GM12865 (cell line): Measurements from ENCODE around the gene PTGFR.

Experiments used
- DNase-seq: peaks from one replicate; pipeline ENCODE4 v3.0.0; 2010; ENCODE audit warnings: low read depth
- H3K4me3 ChIP-seq: 2 replicates; pipeline ENCODE4 v1.5.1; 2011; ENCODE audit warnings: mild to moderate bottlenecking, low read depth, low read length, control low read depth
- TF ChIP-seq, protein P1 (sequence below): IDR thresholded peaks from 2 replicates; pipeline ENCODE4 v1.5.1; 2011; ENCODE audit warnings: low read length, control low read depth, low read depth, inconsistent platforms; ENCODE audit not compliant: insufficient read depth; ENCODE audit errors: missing control alignments

The PTGFR gene, protein sequence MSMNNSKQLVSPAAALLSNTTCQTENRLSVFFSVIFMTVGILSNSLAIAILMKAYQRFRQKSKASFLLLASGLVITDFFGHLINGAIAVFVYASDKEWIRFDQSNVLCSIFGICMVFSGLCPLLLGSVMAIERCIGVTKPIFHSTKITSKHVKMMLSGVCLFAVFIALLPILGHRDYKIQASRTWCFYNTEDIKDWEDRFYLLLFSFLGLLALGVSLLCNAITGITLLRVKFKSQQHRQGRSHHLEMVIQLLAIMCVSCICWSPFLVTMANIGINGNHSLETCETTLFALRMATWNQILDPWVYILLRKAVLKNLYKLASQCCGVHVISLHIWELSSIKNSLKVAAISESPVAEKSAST

DNA sequence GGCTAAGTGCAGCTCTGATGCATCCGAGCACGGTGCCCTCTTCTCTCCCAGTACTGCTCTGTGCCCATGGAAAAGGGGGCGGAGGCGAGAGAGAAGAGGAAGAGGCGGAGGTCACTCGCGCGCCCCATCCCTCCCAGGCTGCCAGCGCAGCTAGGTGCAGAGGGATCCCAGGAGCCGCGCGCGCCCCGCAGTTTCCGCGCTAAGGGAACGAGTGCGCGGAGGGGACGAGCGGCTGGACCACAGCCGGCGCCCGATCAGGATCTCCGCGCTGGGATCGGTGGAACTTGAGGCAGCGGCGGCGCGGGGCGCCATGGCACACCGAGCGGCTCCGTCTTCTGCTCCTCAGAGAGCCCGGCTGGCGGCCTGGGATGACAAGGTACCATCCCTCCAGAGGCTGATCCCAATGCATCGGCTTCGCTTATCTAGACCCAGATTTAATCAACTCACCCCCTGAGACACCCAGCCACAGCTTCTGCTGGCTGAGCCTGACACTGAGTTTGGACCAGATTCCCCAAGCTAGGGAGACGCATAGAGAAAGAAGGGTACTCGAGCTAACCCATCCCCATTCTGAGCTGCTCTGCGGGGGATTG is at the start of gene PTGFR:
PTGFR (plus strand) TSS at position 114 of the 590 bp plus-strand sequence. CDS start 1,770 bp downstream, outside the sequence.
- TF ChIP-seq, protein P1, sequence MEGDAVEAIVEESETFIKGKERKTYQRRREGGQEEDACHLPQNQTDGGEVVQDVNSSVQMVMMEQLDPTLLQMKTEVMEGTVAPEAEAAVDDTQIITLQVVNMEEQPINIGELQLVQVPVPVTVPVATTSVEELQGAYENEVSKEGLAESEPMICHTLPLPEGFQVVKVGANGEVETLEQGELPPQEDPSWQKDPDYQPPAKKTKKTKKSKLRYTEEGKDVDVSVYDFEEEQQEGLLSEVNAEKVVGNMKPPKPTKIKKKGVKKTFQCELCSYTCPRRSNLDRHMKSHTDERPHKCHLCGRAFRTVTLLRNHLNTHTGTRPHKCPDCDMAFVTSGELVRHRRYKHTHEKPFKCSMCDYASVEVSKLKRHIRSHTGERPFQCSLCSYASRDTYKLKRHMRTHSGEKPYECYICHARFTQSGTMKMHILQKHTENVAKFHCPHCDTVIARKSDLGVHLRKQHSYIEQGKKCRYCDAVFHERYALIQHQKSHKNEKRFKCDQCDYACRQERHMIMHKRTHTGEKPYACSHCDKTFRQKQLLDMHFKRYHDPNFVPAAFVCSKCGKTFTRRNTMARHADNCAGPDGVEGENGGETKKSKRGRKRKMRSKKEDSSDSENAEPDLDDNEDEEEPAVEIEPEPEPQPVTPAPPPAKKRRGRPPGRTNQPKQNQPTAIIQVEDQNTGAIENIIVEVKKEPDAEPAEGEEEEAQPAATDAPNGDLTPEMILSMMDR: no peak
- H3K4me3 ChIP-seq: no peak within 1 kb of the TSS
- no peak for DNase-seq

DNA sequence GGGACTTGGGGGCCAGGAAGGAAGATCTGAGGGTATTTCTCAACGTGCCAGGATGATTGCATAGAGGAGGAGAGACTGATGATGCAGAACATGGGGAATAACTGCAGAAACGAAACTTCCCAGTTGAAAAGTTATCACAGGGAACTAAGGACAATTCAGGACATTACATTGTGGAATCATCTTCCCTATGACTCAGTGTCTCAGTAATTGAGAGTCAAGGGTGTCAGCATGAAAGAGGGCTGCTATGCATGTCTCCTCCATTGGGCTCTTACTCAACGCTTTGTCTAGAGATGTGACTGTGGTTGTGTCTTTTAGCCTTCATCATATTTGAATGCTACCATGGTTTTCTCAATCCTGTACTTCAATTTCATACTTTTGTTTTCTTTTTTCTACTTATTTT is 48.9 kb upstream of the PTGFR start:
- TF ChIP-seq, protein P1: no peak
- no peak for DNase-seq
- no peak overlapping the region for H3K4me3 ChIP-seq

DNA sequence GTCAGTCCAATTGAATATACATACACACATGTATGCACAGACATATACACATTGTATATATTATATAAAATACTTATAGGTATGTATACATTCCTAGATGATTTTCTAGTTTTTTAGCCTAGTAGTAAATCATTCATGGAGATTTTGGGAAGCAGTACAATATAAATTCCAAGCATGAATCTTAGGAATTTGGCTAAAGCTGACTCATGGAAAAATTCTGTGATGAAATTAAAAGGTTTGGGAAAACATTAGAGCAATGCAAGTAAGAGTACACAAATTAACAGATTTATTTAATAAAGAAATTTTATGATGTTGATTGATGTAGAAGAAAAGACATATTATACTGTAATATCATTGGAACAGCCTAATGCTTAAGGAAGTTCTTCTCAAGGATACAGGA is 43.7 kb upstream of the PTGFR start:
- TF ChIP-seq, protein P1: no peak
- H3K4me3 ChIP-seq: no peak overlapping the region
- no peak for DNase-seq

DNA sequence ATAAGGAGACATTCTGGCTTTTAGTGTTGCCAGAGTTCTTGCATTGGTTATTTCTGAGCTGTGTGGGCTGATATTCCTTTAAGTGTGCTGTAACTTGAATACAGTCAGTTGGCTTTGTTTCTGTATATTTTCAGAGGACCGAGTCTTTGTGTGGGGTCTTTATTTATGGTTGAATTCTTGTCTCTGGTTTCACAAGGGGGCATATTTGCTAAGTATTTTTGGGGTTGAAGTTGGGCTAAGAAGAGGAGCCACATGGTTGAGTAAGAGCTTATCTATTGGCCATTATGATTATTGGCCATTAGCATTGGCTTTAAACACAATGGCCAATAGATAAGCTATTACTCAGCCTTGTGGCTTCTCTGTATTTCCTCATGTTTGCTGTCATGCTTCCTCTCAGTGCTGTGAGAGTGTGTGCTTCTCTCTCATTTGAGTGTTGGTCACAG is 26.3 kb upstream of the PTGFR start:
- TF ChIP-seq, protein P1: no peak
- H3K4me3 ChIP-seq: no peak overlapping the region

DNA sequence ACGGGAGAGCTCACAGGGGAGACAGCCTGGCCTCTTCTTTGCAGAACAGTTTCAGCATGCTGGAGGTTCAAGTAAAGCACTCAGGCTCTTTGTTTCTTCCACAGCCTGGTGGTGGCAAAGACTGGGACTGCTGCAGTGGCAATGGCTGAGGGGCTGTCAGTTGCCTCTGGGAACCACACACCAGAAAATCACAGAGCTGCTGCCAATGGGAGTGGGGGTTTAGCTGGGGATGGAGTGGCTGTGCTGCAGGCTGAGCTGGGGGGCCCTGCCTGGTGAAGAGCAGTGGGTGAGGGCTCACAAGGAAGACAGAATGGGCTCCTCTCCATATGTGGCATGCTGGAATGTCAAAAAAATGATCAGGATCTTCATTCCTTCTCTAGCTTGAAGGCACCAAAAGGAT is 25.6 kb upstream of the PTGFR start:
- TF ChIP-seq, protein P1: no peak
- no peak overlapping the region for H3K4me3 ChIP-seq
- no peak for DNase-seq

More for the DNA sequence above, 26.3 kb upstream of the PTGFR start:
- no peak for DNase-seq

DNA sequence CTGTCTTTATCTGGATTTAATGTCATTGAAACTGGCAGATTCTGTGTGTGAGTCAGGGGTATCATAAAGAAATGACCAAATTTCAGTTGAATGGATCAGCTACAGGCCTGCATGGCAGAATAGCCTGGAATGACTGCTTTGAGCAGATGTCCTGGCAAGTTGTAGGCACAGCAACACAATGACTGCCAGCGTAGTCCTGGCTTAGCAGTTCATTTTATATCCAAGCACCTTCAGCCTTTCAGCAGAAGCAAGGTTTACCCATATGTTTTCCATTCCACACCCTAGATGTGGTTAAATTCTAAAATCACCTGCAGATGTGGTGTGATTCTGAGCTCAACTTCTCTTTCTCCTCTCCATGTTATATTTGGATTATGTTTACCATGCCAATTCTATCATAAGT is 22.3 kb upstream of the PTGFR start:
- TF ChIP-seq, protein P1: no peak
- H3K4me3 ChIP-seq: no peak overlapping the region
- no peak for DNase-seq
